GM10266 (cell line): Measurements from ENCODE around the gene REV3L.

Source experiments
- DNase-seq: peaks from one replicate; pipeline ENCODE4 v3.0.0; 2012; ENCODE audit errors: extremely low spot score
- TF ChIP-seq, protein P1 (sequence below): IDR thresholded peaks from 2 replicates; pipeline ENCODE4 v1.5.1; 2012; ENCODE audit warnings: mild to moderate bottlenecking, low read depth; ENCODE audit not compliant: control insufficient read depth, insufficient read depth; ENCODE audit errors: missing control alignments

The REV3L gene

DNA sequence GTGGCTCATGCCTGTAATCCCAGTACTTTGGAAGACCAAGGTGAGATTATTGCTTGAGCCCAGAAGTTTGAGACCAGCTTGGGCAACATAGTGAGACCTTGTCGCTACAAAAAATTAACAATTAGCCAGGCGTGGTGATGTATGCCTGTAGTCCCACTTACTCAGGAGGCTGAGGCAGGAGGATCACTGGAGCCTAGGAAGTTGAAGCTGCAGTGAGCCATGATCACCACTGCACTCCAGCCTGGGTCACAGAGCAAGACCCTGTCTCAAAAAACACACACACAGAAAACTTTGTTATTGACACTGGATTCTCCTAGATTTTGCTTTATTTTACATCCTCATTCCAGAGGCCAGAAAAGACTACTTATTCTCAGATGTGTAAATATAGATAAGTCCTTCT is 9.5 kb upstream of the REV3L start:
- no peak for DNase-seq
- TF ChIP-seq, protein P1, sequence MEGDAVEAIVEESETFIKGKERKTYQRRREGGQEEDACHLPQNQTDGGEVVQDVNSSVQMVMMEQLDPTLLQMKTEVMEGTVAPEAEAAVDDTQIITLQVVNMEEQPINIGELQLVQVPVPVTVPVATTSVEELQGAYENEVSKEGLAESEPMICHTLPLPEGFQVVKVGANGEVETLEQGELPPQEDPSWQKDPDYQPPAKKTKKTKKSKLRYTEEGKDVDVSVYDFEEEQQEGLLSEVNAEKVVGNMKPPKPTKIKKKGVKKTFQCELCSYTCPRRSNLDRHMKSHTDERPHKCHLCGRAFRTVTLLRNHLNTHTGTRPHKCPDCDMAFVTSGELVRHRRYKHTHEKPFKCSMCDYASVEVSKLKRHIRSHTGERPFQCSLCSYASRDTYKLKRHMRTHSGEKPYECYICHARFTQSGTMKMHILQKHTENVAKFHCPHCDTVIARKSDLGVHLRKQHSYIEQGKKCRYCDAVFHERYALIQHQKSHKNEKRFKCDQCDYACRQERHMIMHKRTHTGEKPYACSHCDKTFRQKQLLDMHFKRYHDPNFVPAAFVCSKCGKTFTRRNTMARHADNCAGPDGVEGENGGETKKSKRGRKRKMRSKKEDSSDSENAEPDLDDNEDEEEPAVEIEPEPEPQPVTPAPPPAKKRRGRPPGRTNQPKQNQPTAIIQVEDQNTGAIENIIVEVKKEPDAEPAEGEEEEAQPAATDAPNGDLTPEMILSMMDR = no peak

DNA sequence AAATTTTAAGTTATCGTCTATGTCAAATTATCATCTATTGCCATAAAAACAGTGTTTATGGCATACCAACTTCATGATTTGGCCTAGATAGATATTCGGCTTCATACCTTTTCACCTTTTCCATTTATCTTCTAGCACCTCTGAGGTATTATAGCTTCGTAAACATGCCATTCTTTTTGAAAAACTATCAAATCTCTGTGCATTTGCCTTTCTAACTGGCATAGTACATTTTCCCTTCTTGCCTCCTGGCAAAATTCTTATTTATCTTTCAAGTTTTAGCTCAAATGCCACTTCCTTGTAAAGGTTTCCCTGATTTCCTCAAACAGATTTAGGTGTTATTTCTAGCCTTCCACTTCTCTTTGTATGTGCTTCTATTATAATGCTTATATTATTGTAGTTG is 7.0 kb upstream of the REV3L start:
- DNase-seq = no peak
- TF ChIP-seq, protein P1 = no peak

DNA sequence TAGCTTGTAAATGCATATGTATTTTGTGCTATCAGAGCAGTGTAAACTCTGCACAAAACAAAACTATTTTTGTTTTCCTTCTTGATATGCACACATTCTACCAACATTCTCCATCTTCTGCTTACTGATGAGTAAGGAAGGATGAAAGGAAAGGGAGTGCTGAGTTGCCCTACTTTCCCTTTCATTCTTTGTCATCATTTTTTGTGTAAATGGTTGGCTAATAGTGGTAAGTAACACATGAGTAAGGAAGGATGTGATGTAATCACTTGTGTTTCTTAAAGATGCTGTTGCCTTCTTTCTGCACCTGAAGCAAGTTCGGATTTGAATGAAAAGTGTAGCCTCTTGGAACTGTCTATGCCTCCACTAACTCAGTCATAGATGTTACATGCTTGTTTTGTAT is 4.6 kb upstream of the REV3L start:
- TF ChIP-seq, protein P1 = no peak
- DNase-seq = peak; percentile 62

DNA sequence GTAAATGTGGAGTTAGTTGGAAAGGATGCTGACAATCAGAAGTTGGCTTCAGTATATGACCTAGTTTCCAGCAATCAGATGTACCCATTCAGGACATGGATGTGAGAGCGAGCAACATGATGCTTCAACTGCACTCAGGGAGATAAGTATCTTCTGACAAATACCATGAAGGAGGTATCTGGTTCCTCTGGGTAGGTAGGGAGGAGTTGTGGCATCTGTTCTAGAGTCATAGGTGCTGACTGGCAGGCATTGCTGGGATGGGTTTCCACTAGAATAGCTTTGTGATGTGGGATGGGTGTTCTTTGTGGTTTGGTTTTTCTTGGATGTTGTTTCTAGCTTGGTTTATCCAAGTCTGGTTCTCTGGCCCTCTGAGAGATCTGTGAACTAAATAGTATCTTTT is 3.9 kb upstream of the REV3L start:
- no peak for DNase-seq
- TF ChIP-seq, protein P1 = no peak

DNA sequence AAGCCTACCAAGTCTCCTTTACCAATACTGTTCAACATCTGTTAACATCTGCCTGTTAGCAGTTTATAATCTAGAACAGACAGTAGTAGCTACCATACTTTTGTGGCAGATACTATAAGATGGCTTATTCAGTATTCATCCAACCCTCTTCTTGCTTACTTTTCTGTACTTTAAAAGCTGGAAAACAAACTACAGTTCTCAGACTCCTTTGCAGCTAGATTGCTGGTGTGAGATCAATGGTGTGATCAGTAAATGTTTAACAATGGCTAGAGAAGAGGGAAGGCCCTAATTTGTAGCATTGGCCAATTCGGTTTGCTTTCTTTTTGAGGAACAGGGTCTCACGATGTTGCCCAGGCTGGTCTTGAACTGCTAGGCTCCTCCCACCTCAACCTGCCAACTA is 3.5 kb upstream of the REV3L start:
- DNase-seq = no peak
- TF ChIP-seq, protein P1 = no peak

DNA sequence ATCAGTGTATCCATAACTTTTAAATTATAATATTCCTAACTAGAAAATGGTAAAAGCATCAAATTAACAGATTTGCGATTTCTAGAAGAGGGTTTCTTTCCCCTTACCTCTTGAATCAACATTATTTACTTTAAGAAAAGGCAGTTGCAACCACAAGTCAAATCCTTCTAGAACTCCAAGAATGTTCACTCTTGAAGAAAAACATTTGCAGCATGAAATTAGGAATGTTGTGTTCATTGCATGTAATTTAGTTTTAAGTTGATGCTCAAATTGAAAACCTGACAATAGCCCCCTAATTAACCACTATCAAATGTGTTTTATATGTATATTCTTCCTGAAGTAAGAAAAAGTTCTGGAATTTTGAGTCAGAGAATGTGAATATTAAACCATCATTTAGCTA is 2.3 kb upstream of the REV3L start:
- no peak for DNase-seq
- TF ChIP-seq, protein P1 = no peak

DNA sequence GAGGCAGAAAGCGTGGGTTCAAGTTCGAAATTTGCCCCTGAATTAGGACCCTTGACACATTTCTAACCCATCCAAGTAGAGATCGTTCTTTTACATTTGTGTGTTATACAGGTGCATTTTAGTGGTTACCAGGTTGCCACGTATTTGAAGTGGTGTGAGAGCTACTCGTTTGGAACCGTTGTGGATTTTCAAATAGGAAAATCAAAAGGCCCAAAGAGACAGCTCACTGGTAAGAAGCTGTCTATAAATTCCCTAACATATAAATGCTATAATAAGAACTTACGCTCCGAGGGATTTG is 1.6 kb upstream of the REV3L start:
- no peak for DNase-seq

More for the DNA sequence above, 1.6 kb upstream of the REV3L start:
- TF ChIP-seq, protein P1 = no peak
